Ishikawa (cell line): ENCODE data around the gene SERPINB6.

ENCODE experiments used
- RAD21 ChIP-seq: IDR thresholded peaks from 2 replicates; pipeline ENCODE4 v1.6.1; 2012; ENCODE audit warnings: low read depth
- TAF1 ChIP-seq: IDR thresholded peaks from 2 replicates; pipeline ENCODE4 v1.6.1; 2012; ENCODE audit warnings: low read depth, mild to moderate bottlenecking
- TF ChIP-seq, protein P1 (sequence below): IDR thresholded peaks from 2 replicates; pipeline ENCODE4 v1.6.1; 2012
- TF ChIP-seq, protein P2 (sequence below): IDR thresholded peaks from 2 replicates; pipeline ENCODE4 v1.6.1; 2012; ENCODE audit warnings: low read depth, mild to moderate bottlenecking

DNA sequence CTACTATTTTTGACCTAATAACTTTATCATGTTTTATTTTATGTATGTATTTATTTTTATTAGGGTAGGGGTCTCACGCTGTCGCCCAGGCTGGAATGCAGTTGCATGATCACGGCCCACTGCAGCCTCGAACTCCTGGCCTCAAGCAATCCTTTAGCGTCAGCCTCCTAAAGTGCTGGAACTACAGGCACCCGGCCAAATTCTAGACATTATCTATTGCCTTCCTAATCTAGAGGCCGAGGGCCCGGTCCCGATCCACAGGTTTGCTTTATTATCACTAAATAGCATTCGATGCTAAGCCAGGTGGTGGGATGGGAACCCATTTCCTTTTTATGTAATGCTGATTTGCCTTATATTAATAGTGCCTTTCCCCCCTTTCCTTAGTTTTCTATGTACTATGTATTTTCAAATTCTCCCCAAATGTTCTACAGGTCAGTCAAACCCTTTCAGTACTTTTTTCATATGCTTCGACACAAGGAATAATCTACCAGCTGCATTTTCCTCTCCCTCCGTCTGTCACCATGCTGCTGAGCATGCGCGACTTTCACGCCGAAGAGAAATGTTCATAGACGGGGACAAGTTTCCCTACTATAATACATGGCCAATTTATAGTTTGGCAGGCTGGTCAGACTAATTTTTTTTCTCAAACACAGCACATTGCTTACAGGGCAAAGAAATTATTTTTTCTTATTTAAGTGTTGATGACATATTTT lies 6.4 kb downstream of the SERPINB6 start:
- TF ChIP-seq, protein P1, sequence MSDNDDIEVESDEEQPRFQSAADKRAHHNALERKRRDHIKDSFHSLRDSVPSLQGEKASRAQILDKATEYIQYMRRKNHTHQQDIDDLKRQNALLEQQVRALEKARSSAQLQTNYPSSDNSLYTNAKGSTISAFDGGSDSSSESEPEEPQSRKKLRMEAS: no peak
- TF ChIP-seq RAD21: no peak
- TF ChIP-seq, protein P2, sequence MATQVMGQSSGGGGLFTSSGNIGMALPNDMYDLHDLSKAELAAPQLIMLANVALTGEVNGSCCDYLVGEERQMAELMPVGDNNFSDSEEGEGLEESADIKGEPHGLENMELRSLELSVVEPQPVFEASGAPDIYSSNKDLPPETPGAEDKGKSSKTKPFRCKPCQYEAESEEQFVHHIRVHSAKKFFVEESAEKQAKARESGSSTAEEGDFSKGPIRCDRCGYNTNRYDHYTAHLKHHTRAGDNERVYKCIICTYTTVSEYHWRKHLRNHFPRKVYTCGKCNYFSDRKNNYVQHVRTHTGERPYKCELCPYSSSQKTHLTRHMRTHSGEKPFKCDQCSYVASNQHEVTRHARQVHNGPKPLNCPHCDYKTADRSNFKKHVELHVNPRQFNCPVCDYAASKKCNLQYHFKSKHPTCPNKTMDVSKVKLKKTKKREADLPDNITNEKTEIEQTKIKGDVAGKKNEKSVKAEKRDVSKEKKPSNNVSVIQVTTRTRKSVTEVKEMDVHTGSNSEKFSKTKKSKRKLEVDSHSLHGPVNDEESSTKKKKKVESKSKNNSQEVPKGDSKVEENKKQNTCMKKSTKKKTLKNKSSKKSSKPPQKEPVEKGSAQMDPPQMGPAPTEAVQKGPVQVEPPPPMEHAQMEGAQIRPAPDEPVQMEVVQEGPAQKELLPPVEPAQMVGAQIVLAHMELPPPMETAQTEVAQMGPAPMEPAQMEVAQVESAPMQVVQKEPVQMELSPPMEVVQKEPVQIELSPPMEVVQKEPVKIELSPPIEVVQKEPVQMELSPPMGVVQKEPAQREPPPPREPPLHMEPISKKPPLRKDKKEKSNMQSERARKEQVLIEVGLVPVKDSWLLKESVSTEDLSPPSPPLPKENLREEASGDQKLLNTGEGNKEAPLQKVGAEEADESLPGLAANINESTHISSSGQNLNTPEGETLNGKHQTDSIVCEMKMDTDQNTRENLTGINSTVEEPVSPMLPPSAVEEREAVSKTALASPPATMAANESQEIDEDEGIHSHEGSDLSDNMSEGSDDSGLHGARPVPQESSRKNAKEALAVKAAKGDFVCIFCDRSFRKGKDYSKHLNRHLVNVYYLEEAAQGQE: no peak
- no peak for TF ChIP-seq TAF1
